IMR-90 (cell line): Measurements from ENCODE around the gene FEZ2. TPM values are rescaled to one million over a fixed set of nuclear protein-coding genes. Genes with fewer than 3 reads are reported as not detected.
A peak's percentile ranks its signal among the peaks of the same experiment; 100 is the strongest.

Source experiments
- ATAC-seq: fragments of 200-7000 bp; cut with Tn5 transposase; 2 replicates; pipeline ENCODE4 v1.9.1; 2020; ENCODE audit warnings: low read depth, mild to moderate bottlenecking, moderate library complexity
- BruUV-seq: library from RNA; stranded (reverse); fragments of 400-500 nt; replicated peaks from 2 replicates; lab custom pipeline; 2021; lab: Mats Ljungman, UMichigan
- CTCF ChIA-PET: fragments of 300-600 bp; formaldehyde crosslinking; extraction: SDS; loops from one replicate; lab custom pipeline; 2021; ENCODE audit warnings: antibody characterized with exemption; lab: Yijun Ruan, JAX
- POLR2A ChIA-PET: fragments of 300-600 bp; sonication (Branson Sonifier 250); formaldehyde crosslinking; loops from one replicate; lab custom pipeline; 2022; ENCODE audit warnings: antibody characterized with exemption; ENCODE audit not compliant: unreplicated experiment; lab: Charles Lee
- DNase-seq: peaks from one replicate; pipeline ENCODE4 v3.0.0; 2013
- H2AFZ ChIP-seq: replicated peaks from 2 replicates; pipeline ENCODE3; 2013; ENCODE audit warnings: low read length, mild to moderate bottlenecking; ENCODE audit not compliant: poor library complexity
- H2AK5ac ChIP-seq: 2 replicates; pipeline ENCODE4 v1.6.1; 2013; ENCODE audit warnings: low read depth, low read length, inconsistent platforms
- H2AK9ac ChIP-seq: replicated peaks from 2 replicates; pipeline ENCODE3; 2013; ENCODE audit warnings: mild to moderate bottlenecking, low read depth, low read length, moderate library complexity; ENCODE audit not compliant: poor library complexity
- H2BK120ac ChIP-seq: 2 replicates; pipeline ENCODE4 v1.6.1; 2013; ENCODE audit warnings: low read depth, low read length, inconsistent platforms
- H2BK15ac ChIP-seq: 3 replicates; pipeline ENCODE4 v1.6.1; 2013; ENCODE audit warnings: low read depth, low read length, inconsistent platforms
- H2BK20ac ChIP-seq: 2 replicates; pipeline ENCODE4 v1.6.1; 2013; ENCODE audit warnings: low read depth, mild to moderate bottlenecking, inconsistent platforms, low read length, moderate library complexity
- H2BK5ac ChIP-seq: 2 replicates; pipeline ENCODE4 v1.6.1; 2013; ENCODE audit warnings: mild to moderate bottlenecking, low read depth, low read length, inconsistent platforms; ENCODE audit not compliant: poor library complexity, severe bottlenecking
- H3K14ac ChIP-seq: replicated peaks from 2 replicates; pipeline ENCODE4 v1.6.1; 2013; ENCODE audit warnings: low read depth, low read length, inconsistent platforms
- H3K18ac ChIP-seq: 2 replicates; pipeline ENCODE4 v1.6.1; 2013; ENCODE audit warnings: low read depth, low read length, control low read depth
- H3K23ac ChIP-seq: 2 replicates; pipeline ENCODE4 v1.6.1; 2013; ENCODE audit warnings: low read depth, low read length, inconsistent platforms
- H3K27ac ChIP-seq: 2 replicates; pipeline ENCODE4 v1.5.1; 2013; ENCODE audit warnings: mild to moderate bottlenecking, control low read depth, low read length; ENCODE audit not compliant: insufficient read depth
- H3K27me3 ChIP-seq: 2 replicates; pipeline ENCODE4 v1.6.1; 2013; ENCODE audit warnings: low read length; ENCODE audit not compliant: control insufficient read depth, insufficient read depth
- H3K36me3 ChIP-seq: 2 replicates; pipeline ENCODE4 v1.6.1; 2013; ENCODE audit warnings: low read length, mixed read lengths; ENCODE audit not compliant: control insufficient read depth, insufficient read depth
- H3K4ac ChIP-seq: 2 replicates; pipeline ENCODE4 v1.6.1; 2013; ENCODE audit warnings: low read depth, low read length, inconsistent platforms
- H3K4me1 ChIP-seq: 2 replicates; pipeline ENCODE4 v1.6.1; 2013; ENCODE audit warnings: low read length, mixed read lengths; ENCODE audit not compliant: control insufficient read depth, insufficient read depth
- H3K4me2 ChIP-seq: 2 replicates; pipeline ENCODE4 v1.6.1; 2013; ENCODE audit warnings: low read depth, mild to moderate bottlenecking, control low read depth, low read length, moderate library complexity
- H3K4me3 ChIP-seq: 2 replicates; pipeline ENCODE4 v1.5.1; 2013; ENCODE audit warnings: low read depth, mild to moderate bottlenecking, control low read depth, low read length, moderate library complexity; ENCODE audit not compliant: insufficient read depth
- H3K56ac ChIP-seq: 2 replicates; pipeline ENCODE4 v1.6.1; 2013; ENCODE audit warnings: low read length, inconsistent platforms; ENCODE audit not compliant: insufficient read depth; ENCODE audit errors: extremely low read depth
- H3K79me1 ChIP-seq, 2 experiments: 2 replicates each; pipeline ENCODE4 v1.6.1; 2013; ENCODE audit warnings: low read length in 2 of 2, inconsistent platforms in 1 of 2, low read depth in 1 of 2
- H3K9ac ChIP-seq: 2 replicates; pipeline ENCODE4 v1.6.1; 2013; ENCODE audit warnings: low read depth, low read length, control low read depth
- H3K9me1 ChIP-seq: 2 replicates; pipeline ENCODE4 v1.6.1; 2013; ENCODE audit warnings: low read length, inconsistent platforms; ENCODE audit not compliant: insufficient read depth
- H3K9me3 ChIP-seq: 2 replicates; pipeline ENCODE4 v1.6.1; 2013; ENCODE audit warnings: low read length; ENCODE audit not compliant: control insufficient read depth, insufficient read depth
- H4K20me1 ChIP-seq: 2 replicates; pipeline ENCODE4 v1.6.1; 2013; ENCODE audit warnings: low read length, inconsistent platforms; ENCODE audit not compliant: insufficient read depth
- H4K5ac ChIP-seq: 2 replicates; pipeline ENCODE4 v1.6.1; 2013; ENCODE audit warnings: mild to moderate bottlenecking, low read depth, low read length, control low read depth
- H4K8ac ChIP-seq, 2 experiments: 2 replicates each; pipeline ENCODE4 v1.6.1; 2013; ENCODE audit warnings: low read depth in 2 of 2, low read length in 2 of 2, control low read depth in 1 of 2, inconsistent platforms in 1 of 2
- H4K91ac ChIP-seq: 2 replicates; pipeline ENCODE4 v1.6.1; 2013; ENCODE audit warnings: low read depth, low read length, inconsistent platforms; ENCODE audit not compliant: insufficient read depth
- BHLHE40 ChIP-seq: fragments of 150-350 bp; IDR thresholded peaks from 2 replicates; pipeline ENCODE4 v1.6.1; 2016; ENCODE audit warnings: mild to moderate bottlenecking, low read depth, low read length
- CHD1 ChIP-seq: IDR thresholded peaks from 2 replicates; pipeline ENCODE4 v1.6.1; 2012; ENCODE audit warnings: low read depth, low read length, improper control_type of control experiment
- FOS ChIP-seq: fragments of 150-350 bp; IDR thresholded peaks from 2 replicates; pipeline ENCODE4 v1.6.1; 2016; ENCODE audit warnings: low read depth, low read length
- MAFK ChIP-seq: IDR thresholded peaks from 2 replicates; pipeline ENCODE4 v1.6.1; 2012; ENCODE audit warnings: low read depth, low read length, improper control_type of control experiment
- MAZ ChIP-seq: IDR thresholded peaks from 2 replicates; pipeline ENCODE4 v1.6.1; 2012; ENCODE audit warnings: low read depth, mild to moderate bottlenecking, low read length, improper control_type of control experiment, moderate library complexity, borderline replicate concordance
- MXI1 ChIP-seq: IDR thresholded peaks from 2 replicates; pipeline ENCODE4 v1.6.1; 2012; ENCODE audit warnings: low read depth, mild to moderate bottlenecking, low read length, moderate library complexity, borderline replicate concordance
- NFE2L2 ChIP-seq: fragments of 150-350 bp; IDR thresholded peaks from 2 replicates; pipeline ENCODE4 v1.6.1; 2016; ENCODE audit warnings: low read depth, mild to moderate bottlenecking, low read length
- POLR2A ChIP-seq: IDR thresholded peaks from 2 replicates; pipeline ENCODE4 v1.6.1; 2012; ENCODE audit warnings: mild to moderate bottlenecking, low read depth, low read length
- RAD21 ChIP-seq: IDR thresholded peaks from 2 replicates; pipeline ENCODE4 v1.6.1; 2012; ENCODE audit warnings: low read length, improper control_type of control experiment
- RCOR1 ChIP-seq: IDR thresholded peaks from 2 replicates; pipeline ENCODE4 v1.6.1; 2012; ENCODE audit warnings: mild to moderate bottlenecking, low read length, improper control_type of control experiment; ENCODE audit not compliant: insufficient replicate concordance
- RFX5 ChIP-seq: IDR thresholded peaks from 2 replicates; pipeline ENCODE4 v1.8.0; 2012; ENCODE audit warnings: low read depth, mild to moderate bottlenecking, low read length, moderate library complexity
- WGBS, 2 experiments: methylation state at CpG; one replicate each; pipeline versions ENCODE4 v1.1.5 to v1.1.7; 2013; ENCODE audit warnings: missing lambda C conversion rate in 2 of 2; ENCODE audit not compliant: insufficient read length in 1 of 2; ENCODE audit errors: extremely low coverage in 2 of 2; 5-methylcytosine and 5-hydroxymethylcytosine counted together
- dilution Hi-C: fragments of 300-500 bp; cut with HindIII; formaldehyde crosslinking; loops from one replicate; pipeline ENCODE4 v1.14.3; 2018; ENCODE audit warnings: low sequenced_read_pairs; ENCODE audit not compliant: unreplicated experiment
- in situ Hi-C: fragments of 300-500 bp; cut with MboI; formaldehyde crosslinking; loops from 3 replicates; pipeline ENCODE4 v1.14.3; 2019; ENCODE audit warnings: low sequenced_read_pairs, inconsistent platforms, mixed read lengths
- intact Hi-C: fragments of 100-400 bp; cut with micrococcal nuclease; formaldehyde crosslinking; loops from 2 replicates; pipeline ENCODE4 v1.10.0; 2022
- polyA plus RNA-seq, 3 experiments: library from polyadenylated mRNA; depleted of rRNA; stranded (reverse); fragments of >200 nt; gene quantifications; 2 replicates each; pipeline ENCODE4 v1.2.3, GENCODE V29; 2012; ENCODE audit warnings: low replicate concordance in 1 of 3
- total RNA-seq: library from RNA; depleted of rRNA; stranded (reverse); fragments of >200 nt; gene quantifications from 2 replicates; pipeline ENCODE4 v1.2.3, GENCODE V29; 2012
- TF ChIP-seq, protein P1 (sequence below): fragments of 150-350 bp; IDR thresholded peaks from 2 replicates; pipeline ENCODE4 v1.6.1; 2017; ENCODE audit warnings: mild to moderate bottlenecking, antibody characterized with exemption, low read length, low read depth
- TF ChIP-seq, protein P2 (sequence below): fragments of 150-350 bp; IDR thresholded peaks from 2 replicates; pipeline ENCODE4 v1.6.1; 2016; ENCODE audit warnings: low read depth, mild to moderate bottlenecking, low read length, moderate library complexity, borderline replicate concordance
- TF ChIP-seq, protein P3 (sequence below): conservative IDR thresholded peaks from 2 replicates; pipeline ENCODE4 v1.5.1; 2012; ENCODE audit warnings: mild to moderate bottlenecking, low read depth, low read length, improper control_type of control experiment

Gene FEZ2
- total and polyA plus RNA-seq, 2 of the 4 experiments (the other 2 are of a cell fraction): 19.4 to 31.6 TPM

DNA sequence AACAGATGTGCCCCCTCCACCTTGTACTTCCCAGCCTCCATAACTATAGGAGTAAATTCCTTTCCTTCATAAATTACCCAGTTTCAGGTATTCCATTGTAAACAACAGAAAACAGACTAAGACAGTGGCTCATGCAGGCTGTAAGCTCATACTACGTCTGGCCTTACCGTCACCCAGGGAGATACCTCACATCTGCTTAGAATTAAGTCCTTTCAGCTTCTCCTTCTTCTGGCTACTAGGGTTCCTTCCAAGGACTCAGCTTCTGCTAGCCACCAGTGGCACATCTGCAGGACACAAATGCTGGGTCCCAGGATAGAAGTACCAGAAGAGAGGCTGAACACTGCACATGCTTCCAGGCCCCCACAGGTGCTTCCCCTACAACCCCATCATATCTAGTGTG is 22.4 kb upstream of the FEZ2 start:
- in situ Hi-C loops (no loop called here), intact Hi-C loops (no loop called here), dilution Hi-C loops (no loop called here)
- no peak overlapping the region for H4K91ac ChIP-seq
- H3K27me3 ChIP-seq: no peaks in the 10 kb centered on the region
- H2BK15ac ChIP-seq: no peak overlapping the region
- H3K4ac ChIP-seq: no peak overlapping the region
- peaks cover 4% of the 10 kb centered on the region for H3K4me1 ChIP-seq
- no peaks in the 10 kb centered on the region for H3K36me3 ChIP-seq
- H2BK20ac ChIP-seq: no peak overlapping the region
- no peak overlapping the region for H2AK5ac ChIP-seq
- no peaks in the 10 kb centered on the region for H4K20me1 ChIP-seq
- H3K4me3 ChIP-seq: no peak overlapping the region
- peak overlapping the region; percentile 8 for H2AFZ ChIP-seq
- H3K9me3 ChIP-seq: peaks cover 3% of the 10 kb centered on the region
- H4K8ac ChIP-seq: no peak overlapping the region
- BruUV-seq: no TSS peak
- H3K4me2 ChIP-seq: no peak overlapping the region
- no peak for TF ChIP-seq MAZ
- no peak for TF ChIP-seq NFE2L2
- TF ChIP-seq, protein P1, sequence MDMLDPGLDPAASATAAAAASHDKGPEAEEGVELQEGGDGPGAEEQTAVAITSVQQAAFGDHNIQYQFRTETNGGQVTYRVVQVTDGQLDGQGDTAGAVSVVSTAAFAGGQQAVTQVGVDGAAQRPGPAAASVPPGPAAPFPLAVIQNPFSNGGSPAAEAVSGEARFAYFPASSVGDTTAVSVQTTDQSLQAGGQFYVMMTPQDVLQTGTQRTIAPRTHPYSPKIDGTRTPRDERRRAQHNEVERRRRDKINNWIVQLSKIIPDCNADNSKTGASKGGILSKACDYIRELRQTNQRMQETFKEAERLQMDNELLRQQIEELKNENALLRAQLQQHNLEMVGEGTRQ: no peak
- TF ChIP-seq FOS: no peak
- TF ChIP-seq MXI1: no peak
- TF ChIP-seq RAD21: no peak
- TF ChIP-seq, protein P2, sequence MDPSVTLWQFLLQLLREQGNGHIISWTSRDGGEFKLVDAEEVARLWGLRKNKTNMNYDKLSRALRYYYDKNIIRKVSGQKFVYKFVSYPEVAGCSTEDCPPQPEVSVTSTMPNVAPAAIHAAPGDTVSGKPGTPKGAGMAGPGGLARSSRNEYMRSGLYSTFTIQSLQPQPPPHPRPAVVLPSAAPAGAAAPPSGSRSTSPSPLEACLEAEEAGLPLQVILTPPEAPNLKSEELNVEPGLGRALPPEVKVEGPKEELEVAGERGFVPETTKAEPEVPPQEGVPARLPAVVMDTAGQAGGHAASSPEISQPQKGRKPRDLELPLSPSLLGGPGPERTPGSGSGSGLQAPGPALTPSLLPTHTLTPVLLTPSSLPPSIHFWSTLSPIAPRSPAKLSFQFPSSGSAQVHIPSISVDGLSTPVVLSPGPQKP: no peak
- no peak for TF ChIP-seq RCOR1
- TF ChIP-seq, protein P3, sequence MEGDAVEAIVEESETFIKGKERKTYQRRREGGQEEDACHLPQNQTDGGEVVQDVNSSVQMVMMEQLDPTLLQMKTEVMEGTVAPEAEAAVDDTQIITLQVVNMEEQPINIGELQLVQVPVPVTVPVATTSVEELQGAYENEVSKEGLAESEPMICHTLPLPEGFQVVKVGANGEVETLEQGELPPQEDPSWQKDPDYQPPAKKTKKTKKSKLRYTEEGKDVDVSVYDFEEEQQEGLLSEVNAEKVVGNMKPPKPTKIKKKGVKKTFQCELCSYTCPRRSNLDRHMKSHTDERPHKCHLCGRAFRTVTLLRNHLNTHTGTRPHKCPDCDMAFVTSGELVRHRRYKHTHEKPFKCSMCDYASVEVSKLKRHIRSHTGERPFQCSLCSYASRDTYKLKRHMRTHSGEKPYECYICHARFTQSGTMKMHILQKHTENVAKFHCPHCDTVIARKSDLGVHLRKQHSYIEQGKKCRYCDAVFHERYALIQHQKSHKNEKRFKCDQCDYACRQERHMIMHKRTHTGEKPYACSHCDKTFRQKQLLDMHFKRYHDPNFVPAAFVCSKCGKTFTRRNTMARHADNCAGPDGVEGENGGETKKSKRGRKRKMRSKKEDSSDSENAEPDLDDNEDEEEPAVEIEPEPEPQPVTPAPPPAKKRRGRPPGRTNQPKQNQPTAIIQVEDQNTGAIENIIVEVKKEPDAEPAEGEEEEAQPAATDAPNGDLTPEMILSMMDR: no peak
- no peak for TF ChIP-seq POLR2A
- TF ChIP-seq CHD1: no peak
- no peak for TF ChIP-seq RFX5
- no peak for TF ChIP-seq MAFK
- TF ChIP-seq BHLHE40: no peak
- no peak overlapping the region for H2BK120ac ChIP-seq
- no peak overlapping the region for H3K14ac ChIP-seq
- H3K9me1 ChIP-seq: peaks cover 2% of the 10 kb centered on the region; the same call in 1 of the 2 replicates
- H4K5ac ChIP-seq: no peak overlapping the region
- POLR2A ChIA-PET: no interaction called here
- no peak overlapping the region for H2AK9ac ChIP-seq
- H3K56ac ChIP-seq: no peak overlapping the region
- H3K27ac ChIP-seq: no peak overlapping the region
- H3K23ac ChIP-seq: no peak overlapping the region
- no peaks in the 10 kb centered on the region for H3K79me1 ChIP-seq
- no peak overlapping the region for H3K9ac ChIP-seq
- DNase-seq (no peak), ATAC-seq (no peak)
- H2BK5ac ChIP-seq: no peak overlapping the region
- WGBS, 2 experiments: 92% methylated on average over 2 of the region's 2 CpGs; no CpG with 5 or more reads in 1 of the 2 experiments
- CTCF ChIA-PET: no interaction called here
- H3K18ac ChIP-seq: no peak overlapping the region
